Myocyte (in vitro differentiated cells): Measurements from ENCODE around the gene TSPAN12. TPM values are rescaled to one million over a fixed set of nuclear protein-coding genes. Genes with fewer than 3 reads are reported as not detected.
A peak's percentile ranks its signal among the peaks of the same experiment; 100 is the strongest.
"Not testable (repeated sequence)": the region's sequence is repeated elsewhere in the genome, so short reads cannot be mapped to it uniquely, and the experiment has no call there.

Experiments used
- DNase-seq: peaks from one replicate; pipeline ENCODE4 v3.0.0-alpha.2; 2012; ENCODE audit warnings: low read depth
- total RNA-seq: library from RNA; depleted of rRNA; stranded (reverse); fragments of >200 nt; gene quantifications from 2 replicates; pipeline ENCODE4 v1.2.3, GENCODE V29; 2014

TSPAN12 gene
- total RNA-seq, 1 donor from 2014 or later: 13.8 TPM

- DNase-seq: no peak
Measured at GRCh38 chr7:120806669-120807068, 51.3 kb downstream of the TSPAN12 start.

DNA sequence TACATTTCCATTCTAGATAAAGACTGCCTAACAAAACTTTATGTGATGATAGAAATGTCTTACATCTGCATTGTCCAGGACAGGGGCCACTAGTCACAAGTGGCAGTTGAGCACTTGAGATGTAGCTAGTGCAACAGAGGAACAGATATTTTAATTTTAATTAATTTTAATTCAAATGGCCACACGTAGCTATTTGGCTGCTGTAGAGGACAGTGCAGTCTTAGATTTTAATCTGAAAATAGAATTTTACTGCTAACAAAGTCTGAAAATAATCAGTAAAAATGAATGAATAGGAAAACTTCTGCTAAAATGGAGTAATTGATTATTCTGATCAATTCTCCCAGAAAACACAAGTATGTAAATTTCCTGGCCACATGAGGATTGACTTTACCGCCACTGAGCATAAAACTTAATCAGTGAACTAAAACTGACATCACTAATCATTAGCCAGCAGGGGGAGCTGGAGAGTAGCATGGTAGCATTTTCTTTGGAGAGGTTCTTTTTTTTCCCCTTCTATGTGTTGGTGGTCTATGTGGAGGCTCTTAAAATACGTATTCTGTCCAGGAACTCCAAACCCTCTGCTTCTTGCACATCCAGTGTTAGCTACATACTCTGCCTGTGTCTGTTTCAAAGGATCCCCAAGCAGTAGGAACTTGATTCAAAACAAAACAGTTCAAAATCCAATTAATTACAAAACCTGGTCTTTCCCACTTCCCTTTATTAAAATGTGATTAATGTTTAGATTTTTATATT is 52.1 kb downstream of the TSPAN12 start:
- DNase-seq: peak; percentile 88

DNA sequence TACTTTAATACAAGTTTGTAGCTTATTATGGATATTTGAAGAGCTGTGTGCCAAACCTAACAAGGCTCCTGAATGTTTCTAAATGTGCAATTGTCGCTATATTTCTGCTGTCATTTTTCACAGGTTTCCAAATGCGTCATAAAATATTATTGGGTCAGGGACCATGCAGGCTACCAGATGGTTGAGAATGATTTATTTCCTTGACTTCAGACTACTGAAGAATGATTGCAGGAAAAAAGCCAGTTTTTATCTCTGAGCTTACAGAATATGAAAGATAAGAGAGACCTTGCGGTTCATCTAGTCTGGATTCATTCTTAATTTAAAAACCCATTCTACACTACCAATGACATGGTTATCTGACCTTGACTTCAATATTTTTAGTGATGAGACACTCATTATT is 55.2 kb downstream of the TSPAN12 start:
- DNase-seq: no peak

GRCh38 chr7:120799813-120800475 is 58.0 kb downstream of the TSPAN12 start:
- DNase-seq: no peak

GRCh38 chr7:120799147-120799546 is 58.8 kb downstream of the TSPAN12 start:
- DNase-seq: no peak

- DNase-seq: no peak
Measured at GRCh38 chr7:120797026-120797645, 60.8 kb downstream of the TSPAN12 start.

DNA sequence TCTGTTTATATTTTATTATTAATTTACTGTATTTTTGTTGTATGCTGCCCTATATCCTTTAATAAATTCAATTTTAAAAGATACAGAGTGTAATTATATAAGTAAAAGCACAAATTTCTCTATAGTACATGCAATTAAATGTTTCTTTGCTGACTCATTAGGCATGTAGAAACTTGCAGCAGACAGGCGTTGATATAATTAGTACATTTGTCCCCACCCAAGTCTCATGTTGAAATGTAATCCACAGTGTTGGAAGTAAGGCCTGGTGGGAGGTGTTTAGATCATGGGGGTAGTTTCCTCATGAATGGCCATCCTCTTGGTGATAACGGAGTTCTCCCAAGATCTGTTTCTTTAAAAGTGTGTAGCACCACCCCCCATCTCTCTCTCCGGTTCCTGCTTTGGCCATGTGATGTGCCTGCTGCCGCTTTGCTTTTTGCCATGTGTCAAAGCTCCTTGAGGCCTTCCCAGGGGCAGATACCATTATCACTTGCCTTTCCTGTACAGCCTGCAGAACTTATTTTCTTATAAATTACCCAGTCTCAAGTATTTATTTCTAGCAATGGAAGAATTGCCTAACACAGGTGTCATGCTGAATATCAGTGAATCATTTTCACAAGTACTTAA is 63.7 kb downstream of the TSPAN12 start:
- DNase-seq: peak; percentile 35

- no peak for DNase-seq
Measured at GRCh38 chr7:120793213-120793936, 64.6 kb downstream of the TSPAN12 start.

GRCh38 chr7:120792861-120793130 is 65.1 kb downstream of the TSPAN12 start:
- no peak for DNase-seq

- peak; percentile 80 for DNase-seq
Measured at GRCh38 chr7:120792091-120792860, 65.7 kb downstream of the TSPAN12 start.

GRCh38 chr7:120785095-120785494 is 72.8 kb downstream of the TSPAN12 start:
- no peak for DNase-seq

GRCh38 chr7:120783721-120784120 is 74.2 kb downstream of the TSPAN12 start:
- no peak for DNase-seq

GRCh38 chr7:120783273-120783672 is 74.7 kb downstream of the TSPAN12 start:
- DNase-seq: no peak

- not testable (repeated sequence) for DNase-seq
Measured at GRCh38 chr7:120781924-120782323, 76.0 kb downstream of the TSPAN12 start.

DNA sequence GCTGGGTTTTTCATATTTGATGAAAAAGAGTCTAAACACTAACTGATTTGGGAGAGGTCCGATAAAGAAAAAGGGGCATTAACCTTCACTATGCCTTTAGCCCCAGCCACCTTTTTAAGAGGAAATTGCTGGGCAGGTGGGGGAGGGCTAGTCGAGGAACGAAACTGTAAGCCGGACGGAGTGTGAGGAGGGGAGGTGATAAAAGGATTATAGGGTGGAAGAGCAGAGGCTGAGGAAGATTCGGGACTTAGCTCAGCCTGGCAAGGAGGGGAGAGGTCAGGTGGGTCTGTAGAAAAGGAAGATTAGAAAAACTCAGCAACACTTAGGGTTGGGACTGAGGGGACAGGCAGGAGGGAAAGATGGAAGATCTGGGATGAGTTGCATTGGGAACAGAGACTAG is 77.0 kb downstream of the TSPAN12 start:
- no peak for DNase-seq

DNA sequence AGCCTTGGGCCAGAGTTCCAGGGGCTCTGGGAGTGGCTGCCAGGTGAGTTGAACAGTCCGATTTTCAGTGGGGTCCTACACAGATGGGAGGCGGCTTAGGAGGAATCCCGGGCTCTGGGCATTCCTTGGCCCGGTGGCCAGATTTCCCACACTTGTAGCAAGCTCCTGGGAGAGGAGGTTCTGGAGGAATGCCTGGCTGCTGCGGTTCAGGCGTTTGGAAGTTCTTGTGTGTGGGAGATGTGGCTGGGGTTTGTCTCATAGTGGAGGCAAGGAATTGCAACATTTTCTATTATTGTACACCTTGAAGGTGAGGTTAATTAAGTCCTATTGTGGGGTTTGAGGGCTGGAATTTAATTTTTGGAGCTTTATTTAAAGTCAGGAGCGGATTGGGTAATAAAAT is 77.5 kb downstream of the TSPAN12 start:
- DNase-seq: not testable (repeated sequence)

GRCh38 chr7:120779078-120779477 is 78.9 kb downstream of the TSPAN12 start:
- not testable (repeated sequence) for DNase-seq

- DNase-seq: no peak
Measured at GRCh38 chr7:120775755-120776154, 82.2 kb downstream of the TSPAN12 start.

- DNase-seq: no peak
Measured at GRCh38 chr7:120774481-120774880, 83.5 kb downstream of the TSPAN12 start.

- no peak for DNase-seq
Measured at GRCh38 chr7:120770206-120770605, 87.7 kb downstream of the TSPAN12 start.

- no peak for DNase-seq
Measured at GRCh38 chr7:120760851-120761250, 97.1 kb downstream of the TSPAN12 start.
